22Rv1 (cell line): Measurements from ENCODE around the gene FAM117A.
"Not testable (repeated sequence)": the region's sequence is repeated elsewhere in the genome, so short reads cannot be mapped to it uniquely, and the experiment has no call there.

ENCODE experiments used
- ZFX ChIP-seq: fragments of 450-650 bp; IDR thresholded peaks from 2 replicates; pipeline ENCODE4 v1.6.1; 2017; ENCODE audit warnings: antibody characterized with exemption, borderline replicate concordance
- TF ChIP-seq, protein P1 (sequence below): fragments of 450-650 bp; IDR thresholded peaks from 2 replicates; pipeline ENCODE4 v1.5.1; 2017; ENCODE audit warnings: mild to moderate bottlenecking

DNA sequence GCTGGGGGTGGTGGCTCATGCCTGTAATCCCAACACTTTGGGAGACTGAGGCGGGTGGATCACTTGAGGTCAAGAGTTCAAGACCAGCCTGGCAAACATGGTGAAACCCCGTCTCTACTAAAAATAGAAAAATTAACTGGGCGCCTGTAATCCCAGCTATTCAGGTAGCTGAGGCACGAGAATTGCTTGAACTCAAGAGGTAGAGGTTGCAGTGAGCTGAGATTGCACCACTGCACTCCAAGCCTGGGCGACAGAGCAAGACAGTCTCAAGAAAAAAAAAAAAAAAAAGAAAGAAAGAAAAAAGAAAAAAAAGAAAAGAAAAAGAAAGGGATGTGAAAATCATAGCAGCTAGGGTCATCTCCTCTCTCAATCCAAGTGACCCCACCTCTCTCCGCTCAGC lies 39.4 kb downstream of the FAM117A start:
- TF ChIP-seq, protein P1, sequence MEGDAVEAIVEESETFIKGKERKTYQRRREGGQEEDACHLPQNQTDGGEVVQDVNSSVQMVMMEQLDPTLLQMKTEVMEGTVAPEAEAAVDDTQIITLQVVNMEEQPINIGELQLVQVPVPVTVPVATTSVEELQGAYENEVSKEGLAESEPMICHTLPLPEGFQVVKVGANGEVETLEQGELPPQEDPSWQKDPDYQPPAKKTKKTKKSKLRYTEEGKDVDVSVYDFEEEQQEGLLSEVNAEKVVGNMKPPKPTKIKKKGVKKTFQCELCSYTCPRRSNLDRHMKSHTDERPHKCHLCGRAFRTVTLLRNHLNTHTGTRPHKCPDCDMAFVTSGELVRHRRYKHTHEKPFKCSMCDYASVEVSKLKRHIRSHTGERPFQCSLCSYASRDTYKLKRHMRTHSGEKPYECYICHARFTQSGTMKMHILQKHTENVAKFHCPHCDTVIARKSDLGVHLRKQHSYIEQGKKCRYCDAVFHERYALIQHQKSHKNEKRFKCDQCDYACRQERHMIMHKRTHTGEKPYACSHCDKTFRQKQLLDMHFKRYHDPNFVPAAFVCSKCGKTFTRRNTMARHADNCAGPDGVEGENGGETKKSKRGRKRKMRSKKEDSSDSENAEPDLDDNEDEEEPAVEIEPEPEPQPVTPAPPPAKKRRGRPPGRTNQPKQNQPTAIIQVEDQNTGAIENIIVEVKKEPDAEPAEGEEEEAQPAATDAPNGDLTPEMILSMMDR: not testable (repeated sequence)
- not testable (repeated sequence) for TF ChIP-seq ZFX
